CD4-positive, alpha-beta T cell treated with Interleukin-10 for 1 hour (primary cell): Measurements from ENCODE around the gene ATP2B2.

Source experiments
- DNase-seq: peaks from one replicate; pipeline ENCODE4 v3.0.0-alpha.2; 2020

The ATP2B2 gene

DNA sequence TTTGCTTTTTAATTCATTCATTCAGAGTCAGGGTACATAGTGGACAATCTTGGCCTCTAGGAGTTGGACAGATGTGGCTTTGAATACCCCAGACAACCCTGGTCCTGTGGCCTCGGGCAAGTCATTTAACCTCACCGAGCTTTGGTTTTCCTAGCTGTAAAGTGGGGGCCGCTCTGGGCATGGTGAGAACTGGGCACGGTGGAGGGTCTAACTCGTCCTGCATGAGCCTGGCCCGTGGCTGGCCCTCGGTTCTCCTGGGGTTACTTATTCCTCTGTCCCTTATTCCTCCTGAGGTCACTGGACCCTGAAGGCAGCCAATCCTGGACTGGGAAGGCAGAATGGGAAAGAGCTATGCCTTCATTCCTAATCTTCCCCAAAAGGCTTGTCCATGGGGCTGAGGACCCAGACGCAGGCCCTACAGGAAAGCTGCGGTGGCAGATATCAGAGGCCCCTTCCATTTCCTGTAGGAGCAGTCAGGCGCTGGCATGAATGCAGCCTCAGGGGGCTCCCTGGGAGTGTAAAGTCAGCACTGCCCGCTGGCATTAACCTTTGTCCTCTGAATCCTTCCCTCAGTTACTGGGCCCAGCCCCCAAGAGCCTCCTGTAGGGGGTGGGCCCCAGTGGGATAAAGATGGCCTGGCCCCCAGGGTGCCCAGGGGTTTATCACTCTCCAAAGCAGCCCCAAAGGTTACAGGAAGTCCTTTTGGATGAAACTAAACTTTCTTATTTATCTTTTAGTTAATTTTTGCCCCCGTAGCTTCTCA lies 166.6 kb downstream of the ATP2B2 start:
- DNase-seq = no peak

- no peak for DNase-seq
Observed at GRCh38 chr3:10338164-10338470, 167.3 kb downstream of the ATP2B2 start.

- no peak for DNase-seq
Observed at GRCh38 chr3:10337323-10338163, 167.8 kb downstream of the ATP2B2 start.

DNA sequence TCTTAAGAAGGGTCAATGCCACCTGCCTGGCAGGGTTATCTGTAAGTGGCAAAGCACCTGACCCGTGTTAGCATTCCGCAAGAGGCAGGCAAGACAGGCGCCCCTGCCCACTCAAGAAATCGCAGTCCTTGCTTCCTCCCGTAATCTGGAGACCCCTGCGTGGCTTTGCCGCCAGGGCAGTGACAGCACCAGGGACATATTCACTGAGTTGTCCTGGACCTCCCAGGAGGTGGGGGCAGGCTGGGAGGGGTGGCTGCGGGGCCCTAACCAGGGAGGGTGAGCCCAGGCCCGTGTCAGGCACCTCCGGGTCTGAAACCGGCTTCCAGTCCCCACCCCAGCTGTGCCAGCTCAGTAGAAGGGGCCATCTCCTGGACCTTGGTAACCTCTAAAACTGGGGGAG lies 168.6 kb downstream of the ATP2B2 start:
- no peak for DNase-seq

GRCh38 chr3:10335871-10336622 lies 169.3 kb downstream of the ATP2B2 start:
- DNase-seq = no peak

- DNase-seq = no peak
Observed at GRCh38 chr3:10335190-10335738, 170.1 kb downstream of the ATP2B2 start.

DNA sequence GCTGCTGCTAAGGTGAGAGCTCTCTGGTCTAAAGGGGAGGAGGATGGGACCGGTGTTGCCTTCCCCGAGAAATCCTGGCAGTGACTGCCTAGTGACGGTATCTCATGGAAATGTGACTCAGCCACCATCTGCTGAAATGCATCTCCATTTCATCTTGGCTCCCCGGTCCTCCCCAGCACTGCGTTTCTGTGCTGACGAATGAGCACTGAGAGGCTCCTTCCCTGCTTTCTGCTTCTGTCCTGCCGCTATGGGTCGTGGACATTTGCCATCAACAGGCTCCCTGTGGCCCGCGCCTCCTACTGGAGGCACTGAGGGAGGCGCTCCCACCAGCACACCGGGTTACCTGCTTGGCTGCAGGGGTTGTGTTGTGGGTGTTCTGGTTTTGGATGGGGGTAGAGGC lies 170.9 kb downstream of the ATP2B2 start:
- no peak for DNase-seq

GRCh38 chr3:10334042-10334441 lies 171.3 kb downstream of the ATP2B2 start:
- no peak for DNase-seq

- DNase-seq = no peak
Observed at GRCh38 chr3:10333349-10333650, 172.1 kb downstream of the ATP2B2 start.

- no peak for DNase-seq
Observed at GRCh38 chr3:10332481-10333348, 172.7 kb downstream of the ATP2B2 start.

- DNase-seq = no peak
Observed at GRCh38 chr3:10331320-10331719, 174.1 kb downstream of the ATP2B2 start.

DNA sequence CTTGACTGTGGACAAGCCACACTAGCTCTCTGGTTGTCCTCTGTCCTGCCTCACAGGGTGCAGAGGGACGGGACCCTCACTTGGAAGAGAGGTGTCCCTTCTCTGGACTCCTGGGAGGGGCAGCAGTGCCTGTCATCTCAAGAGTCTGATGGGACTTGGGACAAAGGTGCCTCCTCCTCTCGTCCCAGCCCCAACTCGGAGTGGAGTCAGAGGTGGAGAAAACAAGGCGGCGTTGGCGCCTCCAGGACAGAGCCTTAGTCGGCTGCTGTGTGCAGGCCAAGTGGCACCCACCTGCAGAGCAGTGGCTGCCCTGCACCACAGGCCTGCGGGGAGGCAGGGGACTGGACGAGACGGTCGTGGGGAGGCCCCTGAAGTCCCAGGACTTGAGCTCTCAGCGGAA lies 175.1 kb downstream of the ATP2B2 start:
- no peak for DNase-seq

DNA sequence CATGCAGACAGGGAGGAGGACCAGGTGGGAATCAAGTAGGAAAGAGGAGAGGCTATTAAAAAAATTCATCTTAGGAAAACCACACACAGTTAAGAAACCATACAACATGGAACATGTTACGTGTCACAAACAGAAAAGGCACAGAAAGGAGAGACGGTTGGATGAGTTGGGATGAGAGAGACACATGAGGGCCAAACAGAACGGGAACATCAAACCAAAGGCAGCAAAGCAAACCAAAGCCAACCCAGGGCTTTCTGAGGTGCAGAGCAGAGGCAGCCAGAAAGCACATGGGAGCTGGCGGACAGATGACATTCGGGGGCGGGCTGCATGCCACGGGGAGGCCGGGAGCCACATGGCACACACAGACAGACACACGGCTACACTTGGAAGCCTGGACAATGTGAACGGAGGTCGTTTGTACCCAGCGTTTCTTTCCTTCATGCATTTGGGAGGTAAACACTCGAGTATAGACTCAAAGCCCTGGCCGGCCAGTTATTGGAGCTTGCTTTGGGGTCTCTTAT lies 175.8 kb downstream of the ATP2B2 start:
- DNase-seq = no peak

GRCh38 chr3:10328460-10329071 lies 176.8 kb downstream of the ATP2B2 start:
- no peak for DNase-seq

- no peak for DNase-seq
Observed at GRCh38 chr3:10327592-10327991, 177.8 kb downstream of the ATP2B2 start.

DNA sequence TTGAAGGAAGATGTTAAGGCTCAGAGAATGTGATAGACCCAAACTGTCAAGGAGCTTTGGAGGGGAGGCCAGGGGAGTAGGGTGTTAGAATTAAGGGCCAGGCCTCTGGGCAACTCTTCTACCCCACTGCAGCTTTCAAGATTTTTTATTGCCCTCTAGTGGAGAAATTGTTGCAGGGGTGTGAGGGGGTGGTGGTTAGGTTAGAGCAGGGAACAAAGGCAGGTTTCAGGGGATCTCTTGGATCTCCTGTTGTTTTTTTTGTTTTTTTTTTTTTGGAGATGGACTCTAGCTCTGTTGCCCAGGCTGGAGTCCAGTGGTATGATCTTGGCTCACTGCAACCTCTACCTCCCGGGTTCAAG lies 183.1 kb downstream of the ATP2B2 start:
- peak; percentile 43 for DNase-seq

GRCh38 chr3:10321630-10322351 lies 183.6 kb downstream of the ATP2B2 start:
- no peak for DNase-seq

DNA sequence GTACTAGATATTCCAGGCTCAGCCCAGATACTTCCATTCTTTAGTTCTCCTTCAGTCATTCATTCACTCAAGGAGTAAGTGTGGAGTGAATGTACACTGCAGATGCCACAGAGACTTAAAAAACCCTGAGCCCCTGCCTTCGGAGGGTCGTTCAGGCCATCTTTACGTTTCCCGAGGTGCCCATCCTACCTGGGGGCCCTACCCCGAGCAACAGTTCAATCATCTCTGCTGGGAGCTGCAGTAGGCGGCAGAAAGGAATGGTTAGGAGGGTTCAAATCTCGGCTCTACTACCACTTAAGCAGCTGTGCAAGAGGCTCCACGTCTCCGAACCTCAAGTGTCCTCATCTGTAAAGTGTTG lies 185.1 kb downstream of the ATP2B2 start:
- DNase-seq = no peak

DNA sequence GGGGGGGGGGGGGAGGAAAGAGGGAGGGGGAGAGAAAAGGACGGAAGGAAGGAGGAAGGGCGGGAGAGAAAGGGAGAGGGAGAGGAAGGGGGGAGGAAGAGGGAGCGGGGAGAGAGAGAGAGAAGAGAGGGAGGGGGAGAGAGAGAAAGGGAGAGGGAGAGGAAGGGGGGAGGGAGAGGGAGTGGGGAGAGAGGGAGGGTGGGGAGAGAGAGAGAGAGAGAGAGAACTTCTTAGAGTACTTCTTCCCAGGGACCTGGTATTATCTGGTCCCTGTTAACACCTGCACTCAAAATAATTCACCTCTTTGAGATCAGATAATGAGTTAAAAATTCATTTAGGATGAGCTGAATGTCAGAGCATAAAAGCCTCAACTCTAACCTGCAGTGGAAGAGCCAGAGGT lies 185.6 kb downstream of the ATP2B2 start:
- DNase-seq = peak; percentile 12

DNA sequence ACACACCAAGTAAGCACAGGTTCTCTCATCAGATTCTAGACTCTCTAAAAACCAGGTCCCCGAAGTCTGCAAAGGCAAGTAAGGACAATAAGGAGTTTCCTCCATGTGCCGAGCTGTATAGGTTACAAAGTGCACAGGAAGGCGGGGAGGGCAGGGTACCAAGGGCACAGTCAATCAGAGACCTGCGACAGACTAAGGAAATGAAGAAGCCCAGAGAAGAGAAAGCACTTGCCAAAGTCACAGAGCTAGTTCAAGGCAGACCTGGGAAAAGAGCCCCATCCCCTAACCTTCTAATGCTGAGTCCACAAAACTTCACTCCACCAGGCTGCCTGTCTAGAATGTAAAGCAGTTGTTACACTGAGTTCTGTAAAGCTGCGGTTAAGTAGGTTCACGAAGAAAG lies 186.1 kb downstream of the ATP2B2 start:
- DNase-seq = no peak

DNA sequence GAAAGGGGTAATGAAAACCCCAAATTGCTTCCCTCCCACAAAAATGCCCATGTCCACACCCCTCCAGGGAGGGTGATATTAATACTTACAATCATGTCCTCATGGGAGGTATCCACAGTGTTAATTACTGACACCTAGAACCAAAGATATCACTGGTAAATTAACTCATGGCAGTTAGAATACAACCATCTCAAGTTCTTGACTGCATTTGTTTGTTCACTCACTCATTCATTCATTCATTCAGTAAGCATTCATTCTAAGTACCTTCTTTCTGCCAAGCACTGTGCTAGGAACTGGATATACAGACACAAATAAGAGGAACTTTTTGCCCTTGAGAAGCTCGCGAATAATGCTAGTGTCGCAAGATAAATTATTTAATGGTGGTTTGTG lies 187.4 kb downstream of the ATP2B2 start:
- no peak for DNase-seq
